Right lobe of liver (tissue), 6 donors: ENCODE results near the gene HNRNPA1. TPM values are rescaled to one million over a fixed set of nuclear protein-coding genes. Genes with fewer than 3 reads are reported as not detected.
"Not testable (repeated sequence)": the region's sequence is repeated elsewhere in the genome, so short reads cannot be mapped to it uniquely, and the experiment has no call there.

Experiments
- ATAC-seq, 4 donors: fragments of 200-7000 bp; cut with Tn5 transposase; one replicate each; pipeline ENCODE4 v1.9.1; 2020; ENCODE audit warnings: mild to moderate bottlenecking in 4 of 4, moderate library complexity in 4 of 4
- DNase-seq, 3 donors: peaks; one replicate each; pipeline ENCODE4 v3.0.0-alpha.2; 2020
- H3K27ac ChIP-seq, 3 donors: fragments of 200-600 bp; one replicate each; pipeline ENCODE4 v1.8.0; 2022
- H3K27me3 ChIP-seq, 2 donors: fragments of 200-600 bp; one replicate each; pipeline ENCODE4 v1.8.0; 2022
- H3K36me3 ChIP-seq, 4 donors: fragments of 200-600 bp; sonication (generic) in 1 of 4; one replicate each; pipeline versions ENCODE4 v1.5.1 to v1.8.0; 2017 to 2022; ENCODE audit warnings: control low read depth in 1 of 4
- H3K4me1 ChIP-seq, 4 donors: fragments of 200-600 bp; sonication (generic) in 1 of 4; one replicate each; pipeline versions ENCODE4 v1.5.1 to v1.8.0; 2017 to 2022; ENCODE audit warnings: control low read depth in 1 of 4
- H3K4me3 ChIP-seq, 3 donors: fragments of 200-600 bp; one replicate each; pipeline ENCODE4 v1.8.0; 2022
- H3K9me3 ChIP-seq, 4 donors: fragments of 200-600 bp; sonication (generic) in 1 of 4; one replicate each; pipeline versions ENCODE4 v1.5.1 to v1.8.0; 2017 to 2022; ENCODE audit warnings: control low read depth in 1 of 4
- CTCF ChIP-seq, 4 donors: fragments of 200-600 bp in 3 of 4; fragments of 450-650 bp in 1 of 4; IDR thresholded peaks; one replicate each; pipeline versions ENCODE4 v1.5.1 to v1.8.0; 2016 to 2022; ENCODE audit warnings: antibody characterized with exemption in 4 of 4, mild to moderate bottlenecking in 2 of 4
- POLR2A ChIP-seq: fragments of 450-650 bp; IDR thresholded peaks from one replicate; pipeline ENCODE4 v1.6.1; 2017; ENCODE audit warnings: antibody characterized with exemption, mild to moderate bottlenecking
- WGBS: methylation state at CpG from one replicate; pipeline ENCODE4 v1.1.6; 2018; ENCODE audit warnings: low coverage, low lambda C conversion rate; ENCODE audit not compliant: insufficient coverage; ENCODE audit errors: missing lambda C conversion rate; 5-methylcytosine and 5-hydroxymethylcytosine counted together
- intact Hi-C, 2 donors: fragments of 100-400 bp; cut with DNase I; formaldehyde crosslinking; loops; one replicate each; pipeline versions ENCODE4 v1.11.2 to v1.14.1; 2022
- total RNA-seq, 6 experiments: library from RNA; depleted of rRNA in 2 of 6; stranded (reverse); fragments of >200 nt in 2 of 6; fragmentation: NEBNext Ultra II Directional in 3 of 6; extraction: Animal tissue kit (Norgen Biotek cat#: 25700) in 3 of 6; gene quantifications; one replicate each; pipeline versions ENCODE4 v1.1.0 to v1.2.4, GENCODE V29; 2016 to 2023
- donor health status: DM: no; HTN: yes; CAD: no.
- donor health status: DM: no; HTN: no; CAD: no.
- donor health status: DM: no; HTN: no; CAD: no.
- donor health status: DM: no; HTN: yes; CAD: no.
- donor health status: DM: no; HTN: yes; CAD: no.

Gene HNRNPA1
- total RNA-seq, 6 experiments from 2014 or later = 87.3 to 211 (median 161) TPM

- Histone ChIP-seq H3K27me3 (no peaks in the 10 kb centered on the region), H3K27ac (peak within 1 kb of the TSS; percentile 73 to 81 (median 76)), H3K36me3 (no peaks in the 10 kb centered on the region), H3K4me3 (peak within 1 kb of the TSS; percentile 47 to 93 (median 69)), H3K9me3 (no peaks in the 10 kb centered on the region), H3K4me1 (peaks cover 0 to 29% (median 12%) of the 10 kb centered on the region in 4 donors)
- ATAC-seq (peak; percentile 95 to 99 (median 97)), DNase-seq (peak; percentile 91 to 96 (median 94))
- under 1% methylated on average over 31 of the region's 34 CpGs for WGBS
- intact Hi-C loops = no loop called here
- TF ChIP-seq CTCF (IDR thresholded peaks at IDR 0.05) (peak; percentile 68 to 82 (median 78)), POLR2A (peak; percentile 63)
Measured at GRCh38 chr12:54324617-54325441, 44.3 kb downstream of the HNRNPA1 start, which contains the start of gene COPZ1. Gene COPZ1, plus strand, starts transcription at chr12:54325131. Its CDS starts 33 bp downstream, at chr12:54325164.

- 32% methylated on average over 17 of the region's 22 CpGs for WGBS
- peak overlapping the region; percentile 47 to 93 (median 69) for H3K4me3 ChIP-seq
- H3K27me3 ChIP-seq, intact Hi-C loops, H3K36me3 ChIP-seq, DNase-seq, H3K9me3 ChIP-seq, ATAC-seq: not testable (repeated sequence)
- H3K27ac ChIP-seq = peak overlapping the region; percentile 73 to 81 (median 76)
- peaks cover 0 to 34% (median 12%) of the 10 kb centered on the region in 4 donors for H3K4me1 ChIP-seq
Measured at GRCh38 chr12:54325442-54326109, 45.0 kb downstream of the HNRNPA1 start.

- TF ChIP-seq CTCF (IDR thresholded peaks at IDR 0.05) (no peak), POLR2A (no peak)
- DNase-seq (no peak), ATAC-seq (no peak)
- Histone ChIP-seq H3K9me3 (no peaks in the 10 kb centered on the region), H3K4me1 (peaks cover 0 to 42% (median 12%) of the 10 kb centered on the region in 4 donors), H3K4me3 (no peak overlapping the region), H3K36me3 (no peaks in the 10 kb centered on the region), H3K27me3 (no peaks in the 10 kb centered on the region), H3K27ac (peak overlapping the region in 1 of 3 donors; percentile 22)
- intact Hi-C loops = no loop called here
- 71% methylated on average over 6 of the region's 6 CpGs for WGBS
Measured at GRCh38 chr12:54328595-54329337, 48.2 kb downstream of the HNRNPA1 start.

GRCh38 chr12:54329759-54330158, 49.2 kb downstream of the HNRNPA1 start:
- H3K27me3 ChIP-seq = no peaks in the 10 kb centered on the region
- no peak for ATAC-seq
- H3K36me3 ChIP-seq = no peaks in the 10 kb centered on the region
- H3K4me3 ChIP-seq = no peak overlapping the region
- WGBS = 84% methylated on average over 5 of the region's 5 CpGs
- intact Hi-C loops = no loop called here
- no peak for DNase-seq
- peaks cover 0 to 42% (median 12%) of the 10 kb centered on the region in 4 donors for H3K4me1 ChIP-seq
- no peaks in the 10 kb centered on the region for H3K9me3 ChIP-seq
- TF ChIP-seq CTCF (IDR thresholded peaks at IDR 0.05) = no peak
- no peak for TF ChIP-seq POLR2A
- peak overlapping the region in 2 of 3 donors; percentile 22 to 34 for H3K27ac ChIP-seq
